Measurements from ENCODE around the gene MLXIP.
A peak's percentile ranks its signal among the peaks of the same experiment; 100 is the strongest.

The MLXIP gene

GRCh38 chr12:122139266-122139665, 60.7 kb downstream of the MLXIP start:
- no peak for DNase-seq
- TF ChIP-seq GATA1 (IDR thresholded peaks at IDR 0.05; ENCODE audit: low read depth, low read length): no peak
- TF ChIP-seq POLR2A (IDR thresholded peaks at IDR 0.05; ENCODE audit: low read length): no peak

DNA sequence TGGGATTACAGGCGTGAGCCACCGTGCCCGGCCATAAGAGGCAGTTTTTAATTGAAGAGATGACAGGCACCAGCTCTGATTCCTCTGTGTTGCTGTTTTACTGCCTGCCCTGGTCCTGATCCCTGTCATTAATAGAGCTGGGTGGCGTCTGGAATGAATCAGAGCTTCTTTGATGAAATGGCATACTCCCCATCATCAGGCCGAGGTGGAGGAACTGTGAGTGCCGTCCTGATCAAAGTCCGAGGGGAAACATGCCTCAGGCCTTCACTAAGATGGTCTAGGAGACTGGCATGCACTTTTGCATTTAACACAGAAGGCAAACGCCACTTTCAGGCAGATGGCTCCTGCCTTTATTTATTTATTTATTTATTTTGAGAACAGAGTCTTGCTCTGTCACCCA, 61.4 kb downstream of the MLXIP start:
- DNase-seq: no peak
- TF ChIP-seq POLR2A (IDR thresholded peaks at IDR 0.05; ENCODE audit: low read length): no peak
- TF ChIP-seq GATA1 (IDR thresholded peaks at IDR 0.05; ENCODE audit: low read depth, low read length): no peak

DNA sequence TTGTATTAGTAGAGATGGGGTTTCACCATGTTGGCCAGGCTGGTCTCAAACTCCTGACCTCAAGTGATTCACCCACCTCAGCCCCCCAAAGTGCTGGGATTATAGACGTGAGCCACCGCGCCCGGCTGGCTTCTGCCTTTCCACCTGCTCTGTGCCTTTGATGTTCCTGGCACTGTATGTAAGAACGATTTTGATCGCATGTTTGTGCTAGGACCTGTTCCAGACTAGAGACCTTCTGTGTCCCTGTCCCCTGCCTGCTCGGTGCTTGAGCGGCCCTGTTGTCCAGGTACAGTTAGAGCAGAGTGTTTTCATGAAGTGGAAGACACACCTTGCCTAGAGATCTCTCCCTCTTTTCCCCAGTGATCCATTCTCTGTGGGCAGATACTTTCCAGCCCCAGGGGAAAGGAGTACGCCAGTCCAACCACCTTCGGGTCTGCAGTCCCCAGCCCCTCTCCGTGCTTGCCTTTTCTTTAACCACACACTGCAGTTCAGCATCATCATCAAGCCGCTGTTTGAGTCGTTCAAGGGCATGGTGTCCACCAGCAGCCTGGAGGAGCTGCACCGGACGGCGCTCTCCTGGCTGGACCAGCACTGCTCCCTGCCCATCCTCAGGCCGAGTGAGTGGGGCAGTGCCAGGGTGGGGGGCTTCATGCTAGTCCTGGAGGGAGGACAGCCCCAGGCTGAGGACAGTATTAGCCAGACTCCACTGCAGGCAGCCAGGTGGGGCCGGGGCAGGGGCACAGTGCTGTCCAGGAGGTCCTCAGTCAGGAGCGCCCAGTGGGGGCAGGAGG, 62.1 kb downstream of the MLXIP start:
- DNase-seq: no peak
- TF ChIP-seq GATA1 (IDR thresholded peaks at IDR 0.05; ENCODE audit: low read depth, low read length) (no peak), POLR2A (IDR thresholded peaks at IDR 0.05; ENCODE audit: low read length) (no peak)

- TF ChIP-seq GATA1 (IDR thresholded peaks at IDR 0.05; ENCODE audit: low read depth, low read length): no peak
- no peak for TF ChIP-seq POLR2A (IDR thresholded peaks at IDR 0.05; ENCODE audit: low read length)
- DNase-seq: no peak
These were observed 63.6 kb downstream of the MLXIP start for GRCh38 chr12:122141911-122142725.

DNA sequence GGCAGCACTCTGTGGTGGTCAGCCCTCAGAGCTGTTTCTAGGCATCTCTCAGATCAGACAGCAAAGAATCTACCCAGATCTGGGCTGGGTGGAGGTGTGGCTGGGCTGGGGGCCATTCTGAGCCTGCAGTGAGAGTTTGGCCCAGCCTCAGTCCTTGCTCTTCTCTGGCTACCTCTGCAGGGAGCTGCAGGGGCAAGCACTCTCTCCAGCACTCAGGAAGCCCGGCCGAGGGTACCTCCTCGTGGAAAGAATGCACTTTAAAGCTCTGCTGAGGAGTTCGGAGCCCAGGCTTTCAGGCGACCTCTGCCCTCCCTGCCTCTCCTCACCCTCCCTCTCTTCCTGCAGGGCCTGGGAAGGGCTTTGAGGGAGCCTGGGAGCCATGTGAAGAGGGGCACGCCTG, 64.3 kb downstream of the MLXIP start:
- TF ChIP-seq POLR2A (IDR thresholded peaks at IDR 0.05; ENCODE audit: low read length): no peak
- TF ChIP-seq GATA1 (IDR thresholded peaks at IDR 0.05; ENCODE audit: low read depth, low read length): no peak
- DNase-seq: no peak

- no peak for DNase-seq
- TF ChIP-seq POLR2A (IDR thresholded peaks at IDR 0.05; ENCODE audit: low read length) (no peak), GATA1 (IDR thresholded peaks at IDR 0.05; ENCODE audit: low read depth, low read length) (no peak)
These were observed 66.3 kb downstream of the MLXIP start for GRCh38 chr12:122144885-122145284.

- TF ChIP-seq POLR2A (IDR thresholded peaks at IDR 0.05; ENCODE audit: low read length) (no peak), GATA1 (IDR thresholded peaks at IDR 0.05; ENCODE audit: low read depth, low read length) (no peak)
These were observed 67.2 kb downstream of the MLXIP start for GRCh38 chr12:122145505-122146330.

DNA sequence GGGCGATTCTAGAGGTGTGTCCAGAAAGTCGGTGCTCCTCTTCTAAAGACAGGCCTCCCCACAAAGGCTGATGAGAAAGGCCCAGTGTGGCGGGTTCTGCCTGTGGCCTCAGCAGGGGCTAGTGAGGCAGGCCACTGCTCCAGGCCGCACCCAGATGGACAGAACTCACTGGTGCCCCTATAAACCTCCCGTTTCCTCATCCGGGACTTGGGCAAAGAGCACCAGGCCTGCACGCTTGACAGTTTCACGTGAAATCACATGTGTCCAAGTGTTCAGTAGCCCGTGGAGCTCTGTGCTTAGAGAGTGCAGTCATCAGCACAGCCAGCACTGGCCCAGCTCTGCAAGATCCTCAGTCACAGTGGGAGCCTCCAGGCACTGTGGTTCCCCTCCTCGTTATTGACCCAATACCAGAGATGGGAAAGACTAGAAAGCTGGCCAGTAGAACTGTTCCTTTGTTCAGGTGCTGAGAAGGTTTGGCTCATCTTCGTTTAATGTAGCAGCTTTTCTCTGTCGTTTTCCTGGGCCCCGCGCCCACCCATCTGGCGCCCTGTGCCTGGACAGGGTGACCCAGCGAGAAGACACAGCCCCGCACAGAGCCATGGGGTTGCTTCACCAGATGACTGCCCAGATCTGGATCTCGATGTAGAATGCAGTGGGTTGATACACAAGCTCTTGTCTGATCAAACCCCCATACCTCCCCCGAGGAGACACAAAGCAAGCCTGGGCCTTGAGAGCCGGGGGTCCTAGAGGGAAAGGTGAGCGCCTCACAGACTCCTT, 69.1 kb downstream of the MLXIP start:
- no peak for TF ChIP-seq POLR2A (IDR thresholded peaks at IDR 0.05; ENCODE audit: low read length)
- no peak for TF ChIP-seq GATA1 (IDR thresholded peaks at IDR 0.05; ENCODE audit: low read depth, low read length)
- no peak for DNase-seq

More at GRCh38 chr12:122145505-122146330, 67.2 kb downstream of the MLXIP start:
- no peak for DNase-seq

DNA sequence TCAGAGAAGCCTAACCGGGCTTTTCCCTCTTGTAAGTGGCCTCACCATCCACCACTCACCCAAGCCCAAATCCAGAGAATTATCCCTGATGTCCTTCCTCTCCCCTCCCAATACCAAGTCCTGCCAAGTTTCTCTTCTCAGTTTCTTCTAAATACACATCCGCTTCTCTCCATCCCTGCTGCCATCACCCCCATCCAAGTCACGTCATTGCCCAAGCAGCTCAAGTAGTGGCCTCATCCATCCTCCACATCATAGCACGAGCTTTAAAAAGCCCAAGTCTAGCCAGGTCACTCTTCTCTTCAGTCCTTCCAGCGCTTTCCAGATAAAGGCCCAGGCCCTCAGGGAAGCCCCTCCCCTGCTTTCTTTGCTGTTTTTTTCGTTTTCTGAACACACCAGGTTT, 70.1 kb downstream of the MLXIP start:
- DNase-seq: no peak
- TF ChIP-seq GATA1 (IDR thresholded peaks at IDR 0.05; ENCODE audit: low read depth, low read length): no peak
- TF ChIP-seq POLR2A (IDR thresholded peaks at IDR 0.05; ENCODE audit: low read length): no peak

DNA sequence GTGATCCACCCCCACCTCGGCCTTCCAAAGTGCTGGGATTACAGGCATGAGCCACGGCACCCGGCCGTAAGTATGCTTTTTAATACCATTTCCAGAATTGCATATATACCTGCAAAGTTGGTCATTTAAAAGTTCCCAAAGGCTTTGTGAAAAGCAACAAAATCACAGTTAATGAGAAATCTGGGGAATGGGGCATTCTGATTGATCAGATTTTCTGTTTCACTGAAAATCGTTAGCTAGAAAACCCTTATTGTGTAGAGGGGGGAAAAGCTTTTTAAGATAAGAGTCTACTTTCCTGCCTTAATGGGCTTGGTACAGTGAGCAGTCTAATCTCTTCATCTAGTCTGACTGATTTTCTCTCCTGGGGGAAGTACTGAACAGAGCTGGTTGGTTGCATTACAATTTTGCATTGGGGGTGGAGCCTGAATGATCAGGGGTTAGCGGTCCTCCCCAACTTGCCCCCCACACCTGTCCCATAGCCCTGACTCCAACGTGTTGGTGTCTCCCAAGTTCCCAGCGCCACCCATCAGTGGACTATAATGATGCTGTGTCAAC, 71.6 kb downstream of the MLXIP start:
- TF ChIP-seq GATA1 (IDR thresholded peaks at IDR 0.05; ENCODE audit: low read depth, low read length) (no peak), POLR2A (IDR thresholded peaks at IDR 0.05; ENCODE audit: low read length) (no peak)
- no peak for DNase-seq

DNA sequence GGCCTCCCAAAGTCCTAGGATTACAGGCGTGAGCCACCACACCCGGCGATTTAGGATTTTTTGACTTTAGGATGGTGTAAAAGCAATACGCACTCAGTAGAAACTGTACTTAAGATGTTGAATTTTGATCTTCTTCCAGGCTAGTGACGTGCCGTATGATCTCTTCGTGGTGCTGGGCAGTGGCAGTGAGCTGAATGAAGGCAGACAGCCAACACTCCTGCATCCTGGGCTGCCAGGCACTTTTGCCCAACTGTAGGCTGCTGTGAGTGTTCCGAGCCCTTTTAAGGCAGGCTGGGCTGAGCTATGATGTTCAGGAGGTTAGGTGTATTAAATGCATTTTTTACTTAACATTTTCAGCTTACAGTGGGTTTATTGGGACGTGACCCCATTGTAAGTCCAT, 74.2 kb downstream of the MLXIP start:
- DNase-seq: no peak
- TF ChIP-seq GATA1 (IDR thresholded peaks at IDR 0.05; ENCODE audit: low read depth, low read length): no peak
- TF ChIP-seq POLR2A (IDR thresholded peaks at IDR 0.05; ENCODE audit: low read length): no peak

GRCh38 chr12:122155705-122156104, 77.1 kb downstream of the MLXIP start:
- peak; percentile 48 to 88 for DNase-seq
- no peak for TF ChIP-seq GATA1 (IDR thresholded peaks at IDR 0.05; ENCODE audit: low read depth, low read length)
- no peak for TF ChIP-seq POLR2A (IDR thresholded peaks at IDR 0.05; ENCODE audit: low read length)
